ENCODE data around the gene FUT7.
A peak's percentile ranks its signal among the peaks of the same experiment; 100 is the strongest.

Gene FUT7

GRCh38 chr9:137064027-137064879, 32.4 kb upstream of the FUT7 start:
- peak; percentile 97 for TF ChIP-seq CTCF (IDR thresholded peaks at IDR 0.05)

GRCh38 chr9:137063311-137064026, 31.6 kb upstream of the FUT7 start:
- no peak for TF ChIP-seq CTCF (IDR thresholded peaks at IDR 0.05)

- no peak for TF ChIP-seq CTCF (IDR thresholded peaks at IDR 0.05)
Observed at GRCh38 chr9:137062384-137062783, 30.5 kb upstream of the FUT7 start.

GRCh38 chr9:137058521-137059234, 26.8 kb upstream of the FUT7 start:
- TF ChIP-seq CTCF (IDR thresholded peaks at IDR 0.05): no peak

- TF ChIP-seq CTCF (IDR thresholded peaks at IDR 0.05): no peak
Observed at GRCh38 chr9:137057545-137057944, 25.7 kb upstream of the FUT7 start.

GRCh38 chr9:137056739-137057415, 25.0 kb upstream of the FUT7 start:
- TF ChIP-seq CTCF (IDR thresholded peaks at IDR 0.05): no peak

Measured in LNCAP (cell line).